HEK293 (cell line): ENCODE measurements around the gene STOX2.

ENCODE experiments used
- CTCF ChIA-PET: fragments of 350-600 bp; formaldehyde crosslinking; extraction: SDS; loops from one replicate; lab custom pipeline; 2021; ENCODE audit warnings: antibody characterized with exemption; lab: Yijun Ruan, JAX
- POLR2A ChIA-PET: fragments of 300-600 bp; formaldehyde crosslinking; extraction: SDS; loops from one replicate; lab custom pipeline; 2020; ENCODE audit warnings: antibody characterized with exemption, inconsistent platforms; lab: Yijun Ruan, JAX
- H3K27ac ChIP-seq: fragments of 200-500 bp; sonication (Bioruptor generic); 2 replicates; pipeline ENCODE4 v1.5.1; 2014; ENCODE audit warnings: low read depth, low read length, control low read depth, inconsistent platforms; ENCODE audit errors: extremely low read depth
- H3K36me3 ChIP-seq, 2 experiments: fragments of 200-500 bp in 1 of 2; sonication (Bioruptor generic) in 1 of 2; 1 replicate in 1 of 2; 2 replicates in 1 of 2; pipeline ENCODE4 v1.5.1; 2014 to 2017; ENCODE audit warnings: inconsistent platforms in 2 of 2, low read length in 2 of 2; ENCODE audit not compliant: control insufficient read depth in 2 of 2, insufficient read depth in 1 of 2
- H3K4me1 ChIP-seq: fragments of 200-500 bp; sonication (Bioruptor generic); 2 replicates; pipeline ENCODE4 v1.5.1; 2014; ENCODE audit warnings: mild to moderate bottlenecking, low read length, inconsistent platforms; ENCODE audit not compliant: control insufficient read depth, insufficient read depth
- H3K4me3 ChIP-seq: 2 replicates; pipeline ENCODE4 v1.5.1; 2011; ENCODE audit warnings: low read depth, mild to moderate bottlenecking, control low read depth, low read length, moderate library complexity
- H3K9me3 ChIP-seq: fragments of 200-500 bp; sonication (Bioruptor generic); 2 replicates; pipeline ENCODE4 v1.5.1; 2014; ENCODE audit warnings: low read depth, low read length, inconsistent platforms; ENCODE audit not compliant: control insufficient read depth, insufficient read depth
- FEZF1 ChIP-seq: fragments of 450-650 bp; formaldehyde crosslinking; IDR thresholded peaks from 2 replicates; pipeline ENCODE4 v1.5.1; 2016; ENCODE audit warnings: missing biosample characterization, missing genetic modification characterization
- KLF16 ChIP-seq: fragments of 450-650 bp; formaldehyde crosslinking; IDR thresholded peaks from 2 replicates; pipeline ENCODE4 v1.5.1; 2017; ENCODE audit warnings: missing biosample characterization, missing genetic modification characterization
- SCRT2 ChIP-seq: fragments of 450-650 bp; formaldehyde crosslinking; IDR thresholded peaks from 2 replicates; pipeline ENCODE4 v1.5.1; 2016; ENCODE audit warnings: missing biosample characterization, missing genetic modification characterization
- SP2 ChIP-seq: fragments of 450-650 bp; formaldehyde crosslinking; IDR thresholded peaks from 2 replicates; pipeline ENCODE4 v1.5.1; 2016; ENCODE audit warnings: missing biosample characterization, missing genetic modification characterization
- ZBTB17 ChIP-seq: fragments of 450-650 bp; formaldehyde crosslinking; IDR thresholded peaks from 2 replicates; pipeline ENCODE4 v1.5.1; 2016; ENCODE audit warnings: missing biosample characterization, missing genetic modification characterization
- ZIC2 ChIP-seq: fragments of 450-650 bp; formaldehyde crosslinking; IDR thresholded peaks from 2 replicates; pipeline ENCODE4 v1.5.1; 2016; ENCODE audit warnings: missing biosample characterization, missing genetic modification characterization
- ZNF202 ChIP-seq: fragments of 450-650 bp; formaldehyde crosslinking; IDR thresholded peaks from 2 replicates; pipeline ENCODE4 v1.5.1; 2016; ENCODE audit warnings: missing biosample characterization, missing genetic modification characterization, borderline replicate concordance
- ZNF24 ChIP-seq: fragments of 450-650 bp; formaldehyde crosslinking; IDR thresholded peaks from 2 replicates; pipeline ENCODE4 v1.5.1; 2016; ENCODE audit warnings: missing biosample characterization, missing genetic modification characterization
- ZNF416 ChIP-seq: fragments of 450-650 bp; formaldehyde crosslinking; IDR thresholded peaks from 2 replicates; pipeline ENCODE4 v1.5.1; 2016; ENCODE audit warnings: missing biosample characterization, missing genetic modification characterization
- ZNF423 ChIP-seq: fragments of 450-650 bp; formaldehyde crosslinking; IDR thresholded peaks from 2 replicates; pipeline ENCODE4 v1.5.1; 2016; ENCODE audit warnings: missing biosample characterization, missing genetic modification characterization
- ZNF544 ChIP-seq: fragments of 450-650 bp; formaldehyde crosslinking; IDR thresholded peaks from 2 replicates; pipeline ENCODE4 v1.5.0; 2017; ENCODE audit warnings: missing biosample characterization, missing genetic modification characterization
- ZNF549 ChIP-seq: fragments of 450-650 bp; IDR thresholded peaks from 2 replicates; pipeline ENCODE4 v1.5.1; 2018; ENCODE audit warnings: missing biosample characterization, missing genetic modification characterization, mild to moderate bottlenecking, inconsistent platforms, moderate library complexity
- ZNF677 ChIP-seq: fragments of 450-650 bp; IDR thresholded peaks from 2 replicates; pipeline ENCODE4 v1.5.0; 2018; ENCODE audit warnings: missing biosample characterization, mild to moderate bottlenecking, missing genetic modification characterization, moderate library complexity
- ZXDB ChIP-seq: fragments of 450-650 bp; formaldehyde crosslinking; IDR thresholded peaks from 2 replicates; pipeline ENCODE4 v1.5.1; 2016; ENCODE audit warnings: missing biosample characterization, missing genetic modification characterization
- TF ChIP-seq, protein P1 (sequence below): fragments of 450-650 bp; formaldehyde crosslinking; IDR thresholded peaks from 2 replicates; pipeline ENCODE4 v1.5.1; 2016; ENCODE audit warnings: missing biosample characterization, missing genetic modification characterization
- TF ChIP-seq, protein P2 (sequence below): fragments of 450-650 bp; formaldehyde crosslinking; IDR thresholded peaks from 2 replicates; pipeline ENCODE4 v1.5.1; 2017; ENCODE audit warnings: missing biosample characterization, missing genetic modification characterization

Gene STOX2

DNA sequence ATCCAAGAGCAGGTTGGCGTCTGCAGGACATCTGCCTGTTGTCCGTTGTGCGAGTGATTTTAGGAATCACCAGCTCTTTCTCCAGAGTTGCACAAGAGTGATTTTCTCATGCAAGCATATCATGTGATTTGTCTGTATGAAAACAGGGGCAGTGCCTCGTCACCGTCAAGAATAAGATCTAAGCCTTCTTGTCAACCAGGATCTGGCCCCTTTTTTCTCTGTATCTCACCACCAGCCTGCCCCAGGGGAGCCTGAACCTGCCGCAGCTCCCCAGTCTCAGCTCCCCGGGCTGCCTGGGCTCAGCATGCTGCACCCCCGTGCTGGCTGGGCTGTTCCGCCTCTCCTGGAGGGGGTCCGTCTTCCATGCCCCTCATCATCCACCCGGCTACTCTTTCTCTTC, 90.5 kb downstream of the STOX2 start:
- ChIA-PET POLR2A (no interaction called here), CTCF (no interaction called here)
- TF ChIP-seq ZIC2 (tag by site-specific recombination) = peak; percentile 85
- no peak for TF ChIP-seq ZBTB17 (tag by site-specific recombination)
- 0 out of 2 replicates have a peak, but pooled peaks cover 2% of the 10 kb centered on the region for H3K4me1 ChIP-seq
- no peak overlapping the region for H3K27ac ChIP-seq
- H3K4me3 ChIP-seq = no peak overlapping the region
- H3K9me3 ChIP-seq = no peaks in the 10 kb centered on the region
- no peaks in the 10 kb centered on the region for H3K36me3 ChIP-seq

DNA sequence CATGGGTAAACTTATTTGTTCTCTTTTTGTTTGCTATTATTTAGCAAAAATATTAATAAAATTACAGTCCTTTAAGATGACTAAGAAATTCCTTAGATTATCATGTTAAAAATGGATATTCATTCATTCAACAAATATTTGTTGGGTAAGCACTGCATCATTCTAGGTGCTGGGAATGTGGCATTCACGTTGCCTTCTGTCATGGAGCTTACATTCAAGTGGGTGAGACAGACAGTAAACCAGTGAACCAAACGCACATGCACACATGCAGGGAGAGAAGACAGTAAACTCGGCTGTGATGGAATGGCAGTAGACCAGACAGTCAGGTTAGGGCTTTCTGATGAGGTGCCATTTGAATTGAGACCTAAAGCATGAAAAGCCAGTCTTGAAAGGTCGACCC, 91.8 kb downstream of the STOX2 start:
- Histone ChIP-seq H3K4me3 (no peak overlapping the region), H3K36me3 (peaks cover 0 to under 1% of the 10 kb centered on the region in 2 experiments; a peak in 1 of 3 replicates), H3K27ac (no peak overlapping the region), H3K9me3 (no peaks in the 10 kb centered on the region), H3K4me1 (0 out of 2 replicates have a peak, but pooled peaks cover 2% of the 10 kb centered on the region)
- ChIA-PET CTCF (no interaction called here), POLR2A (no interaction called here)
- TF ChIP-seq ZNF549 (tag by site-specific recombination) (no peak), ZNF423 (tag by site-specific recombination) (no peak), ZNF677 (no peak), FEZF1 (tag by site-specific recombination) (no peak), ZIC2 (tag by site-specific recombination) (no peak), SP2 (tag by site-specific recombination) (no peak)
- TF ChIP-seq, protein P1, sequence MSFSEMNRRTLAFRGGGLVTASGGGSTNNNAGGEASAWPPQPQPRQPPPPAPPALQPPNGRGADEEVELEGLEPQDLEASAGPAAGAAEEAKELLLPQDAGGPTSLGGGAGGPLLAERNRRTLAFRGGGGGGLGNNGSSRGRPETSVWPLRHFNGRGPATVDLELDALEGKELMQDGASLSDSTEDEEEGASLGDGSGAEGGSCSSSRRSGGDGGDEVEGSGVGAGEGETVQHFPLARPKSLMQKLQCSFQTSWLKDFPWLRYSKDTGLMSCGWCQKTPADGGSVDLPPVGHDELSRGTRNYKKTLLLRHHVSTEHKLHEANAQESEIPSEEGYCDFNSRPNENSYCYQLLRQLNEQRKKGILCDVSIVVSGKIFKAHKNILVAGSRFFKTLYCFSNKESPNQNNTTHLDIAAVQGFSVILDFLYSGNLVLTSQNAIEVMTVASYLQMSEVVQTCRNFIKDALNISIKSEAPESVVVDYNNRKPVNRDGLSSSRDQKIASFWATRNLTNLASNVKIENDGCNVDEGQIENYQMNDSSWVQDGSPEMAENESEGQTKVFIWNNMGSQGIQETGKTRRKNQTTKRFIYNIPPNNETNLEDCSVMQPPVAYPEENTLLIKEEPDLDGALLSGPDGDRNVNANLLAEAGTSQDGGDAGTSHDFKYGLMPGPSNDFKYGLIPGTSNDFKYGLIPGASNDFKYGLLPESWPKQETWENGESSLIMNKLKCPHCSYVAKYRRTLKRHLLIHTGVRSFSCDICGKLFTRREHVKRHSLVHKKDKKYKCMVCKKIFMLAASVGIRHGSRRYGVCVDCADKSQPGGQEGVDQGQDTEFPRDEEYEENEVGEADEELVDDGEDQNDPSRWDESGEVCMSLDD = no peak
- TF ChIP-seq, all 188 proteins: peak for 0

DNA sequence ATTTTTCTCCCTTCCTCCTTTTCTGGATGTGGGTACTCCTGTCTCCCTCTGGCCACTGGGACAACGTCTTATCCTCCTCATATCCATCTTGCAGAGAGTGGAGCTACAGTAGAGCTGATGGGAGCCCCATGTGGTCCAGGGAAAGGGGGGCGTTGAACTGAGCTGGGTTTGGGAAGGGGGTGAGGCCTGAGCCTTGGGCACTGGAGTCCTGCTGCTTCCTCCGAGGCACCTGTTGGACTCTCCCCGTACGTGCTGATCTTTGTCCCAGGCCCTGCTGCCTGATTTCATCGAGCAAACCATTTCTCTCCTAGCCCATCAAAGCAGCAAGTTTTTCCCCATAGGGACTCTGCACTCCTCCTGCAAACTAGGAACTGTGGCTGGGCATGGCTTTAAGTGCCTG, 94.3 kb downstream of the STOX2 start:
- CTCF ChIA-PET = interaction anchor here (1.4 kb wide), 1 partner anchor 159 kb away, joined by 3 read pairs; no protein-coding TSS in a partner anchor
- POLR2A ChIA-PET = no interaction called here
- Histone ChIP-seq H3K4me3 (no peak overlapping the region), H3K36me3 (peaks cover 0 to 8% of the 10 kb centered on the region in 2 experiments; a peak in 1 of 3 replicates), H3K4me1 (no peaks in the 10 kb centered on the region), H3K9me3 (no peaks in the 10 kb centered on the region), H3K27ac (no peak overlapping the region)
- no peak for TF ChIP-seq ZNF544 (tag by site-specific recombination)
- TF ChIP-seq, protein P2, sequence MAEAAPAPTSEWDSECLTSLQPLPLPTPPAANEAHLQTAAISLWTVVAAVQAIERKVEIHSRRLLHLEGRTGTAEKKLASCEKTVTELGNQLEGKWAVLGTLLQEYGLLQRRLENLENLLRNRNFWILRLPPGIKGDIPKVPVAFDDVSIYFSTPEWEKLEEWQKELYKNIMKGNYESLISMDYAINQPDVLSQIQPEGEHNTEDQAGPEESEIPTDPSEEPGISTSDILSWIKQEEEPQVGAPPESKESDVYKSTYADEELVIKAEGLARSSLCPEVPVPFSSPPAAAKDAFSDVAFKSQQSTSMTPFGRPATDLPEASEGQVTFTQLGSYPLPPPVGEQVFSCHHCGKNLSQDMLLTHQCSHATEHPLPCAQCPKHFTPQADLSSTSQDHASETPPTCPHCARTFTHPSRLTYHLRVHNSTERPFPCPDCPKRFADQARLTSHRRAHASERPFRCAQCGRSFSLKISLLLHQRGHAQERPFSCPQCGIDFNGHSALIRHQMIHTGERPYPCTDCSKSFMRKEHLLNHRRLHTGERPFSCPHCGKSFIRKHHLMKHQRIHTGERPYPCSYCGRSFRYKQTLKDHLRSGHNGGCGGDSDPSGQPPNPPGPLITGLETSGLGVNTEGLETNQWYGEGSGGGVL (tag by site-specific recombination) = no peak
- TF ChIP-seq ZNF202 (tag by site-specific recombination) = no peak
- TF ChIP-seq ZNF24 = no peak
- no peak for TF ChIP-seq KLF16 (tag by site-specific recombination)
- TF ChIP-seq SCRT2 (tag by site-specific recombination) = peak; percentile 56; the same call in 1 of the 2 replicates
- no peak for TF ChIP-seq ZNF416 (tag by site-specific recombination)
- TF ChIP-seq ZXDB (tag by site-specific recombination) = no peak
